Activated CD4-positive, CD25-positive, alpha-beta regulatory T cell (primary cell): Measurements from ENCODE around the gene CAMK1.

ENCODE experiments used
- DNase-seq, 4 experiments: peaks; one replicate each; lab custom pipeline; 2025; lab: John Stamatoyannopoulos, UW

CAMK1 gene

DNA sequence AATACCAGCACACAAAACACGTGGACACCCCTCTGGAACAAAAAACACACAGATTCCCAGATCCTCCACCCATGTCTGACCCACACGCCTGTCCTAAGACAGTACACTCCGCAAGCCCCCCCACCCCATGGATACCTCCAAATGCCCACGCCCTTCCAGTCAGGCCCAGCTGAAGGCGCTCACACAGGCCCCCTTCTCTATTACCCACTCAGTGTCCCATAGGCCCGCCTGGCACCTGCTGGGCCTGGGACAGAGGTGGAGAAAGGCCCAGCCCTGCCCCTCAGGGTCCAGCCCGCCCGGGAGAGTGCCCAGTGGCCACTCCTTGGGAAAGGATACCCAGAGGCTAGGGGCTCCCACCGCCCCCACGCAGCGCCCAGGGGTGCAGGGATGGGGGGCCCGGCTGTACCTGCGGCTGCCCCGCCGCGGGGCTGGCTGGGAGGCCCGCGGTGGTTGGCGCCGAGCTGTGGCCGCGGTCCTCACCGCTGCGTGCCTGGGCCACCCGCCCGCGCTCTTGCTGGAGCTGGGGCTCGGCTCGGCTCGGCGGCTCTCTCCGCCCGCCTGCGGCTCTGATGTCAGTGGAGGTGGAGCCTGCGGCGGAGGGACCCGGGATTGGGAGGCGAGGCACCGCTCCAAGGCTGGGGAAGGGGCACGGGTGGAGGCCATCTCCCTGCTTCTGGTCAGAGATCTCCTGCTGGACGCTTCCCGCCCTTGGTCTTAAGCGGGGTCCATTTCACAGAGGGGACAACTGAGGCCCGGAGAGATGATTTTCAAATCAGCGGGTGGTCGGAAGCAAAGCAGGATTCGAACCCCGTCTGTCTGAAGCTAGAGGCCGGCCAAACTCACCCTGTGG is at the start of gene CAMK1:
Gene CAMK1 (minus strand): TSS at position 522 of the 850 bp plus-strand sequence. CDS start 2,198 bp downstream, outside the sequence.
- peak; percentile 18 to 41 (median 22) for DNase-seq

DNA sequence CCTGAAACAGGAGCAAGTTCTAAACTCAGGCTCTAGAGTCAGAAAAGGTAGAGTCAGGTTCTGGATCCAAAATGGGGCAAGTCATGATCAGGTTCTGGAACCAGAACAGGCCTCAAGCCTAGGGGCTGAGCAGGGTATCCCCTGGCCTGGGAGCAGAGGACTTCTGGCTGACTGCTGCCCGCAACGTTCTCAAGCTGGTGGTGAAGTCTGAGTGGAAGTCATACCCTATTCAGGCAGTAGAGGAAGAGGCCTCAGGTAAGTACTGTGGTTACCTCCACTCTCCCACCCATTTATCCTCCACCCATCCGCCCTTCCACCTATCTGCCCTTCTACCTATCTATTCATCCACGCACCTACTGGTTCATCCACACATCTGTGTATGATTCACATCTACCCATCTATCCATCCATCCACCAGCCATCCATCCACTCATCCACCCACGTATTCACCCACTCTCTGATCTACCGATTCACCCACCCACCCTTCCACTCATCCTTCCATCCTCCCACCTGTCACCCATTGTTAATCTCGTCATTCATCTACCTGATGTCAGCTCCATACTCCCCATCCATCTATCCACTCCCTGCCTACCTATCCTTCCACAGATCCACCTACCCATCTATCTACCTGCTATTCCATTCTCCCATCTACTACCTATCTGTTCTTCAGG is 49.1 kb upstream of the CAMK1 start:
- no peak for DNase-seq

DNA sequence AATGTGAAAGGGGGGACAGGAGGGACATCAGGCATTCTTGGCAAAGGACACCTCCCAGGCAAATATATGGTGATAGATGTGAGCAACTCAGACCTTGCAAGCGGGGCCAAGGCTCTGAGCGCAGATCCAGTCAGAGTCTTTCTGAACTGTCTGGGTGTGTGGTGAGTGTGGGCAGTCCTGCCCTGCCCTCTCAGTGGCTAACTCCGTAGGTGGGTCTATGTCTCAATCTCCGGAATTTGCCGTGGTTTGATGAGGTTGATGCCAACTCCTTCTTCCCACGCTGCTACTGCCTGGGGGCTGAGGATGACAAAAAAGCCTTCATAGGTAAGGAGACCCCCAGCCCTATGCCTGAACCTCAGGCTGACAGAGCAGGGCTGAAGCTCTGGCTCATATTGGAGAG is 47.7 kb upstream of the CAMK1 start:
- no peak for DNase-seq

DNA sequence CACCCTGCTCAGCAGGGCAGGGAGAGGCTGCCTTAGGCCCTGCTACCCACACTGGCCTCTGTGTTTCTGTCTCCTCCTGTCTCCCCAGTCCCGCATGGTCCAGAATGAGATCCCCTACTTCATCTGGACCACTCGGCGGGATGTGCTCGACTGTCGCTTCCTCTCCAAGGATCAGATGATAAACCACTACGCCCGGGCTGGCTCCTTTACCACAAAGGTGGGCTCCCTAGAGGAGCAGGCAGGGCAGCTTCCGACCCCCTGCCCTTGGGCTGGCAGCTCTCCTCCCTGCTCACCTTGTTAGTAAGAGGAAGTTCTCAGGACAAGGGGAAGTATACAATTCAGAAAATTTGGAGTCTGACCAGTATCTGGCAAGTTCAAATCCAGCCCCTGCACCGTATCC is 46.2 kb upstream of the CAMK1 start:
- no peak for DNase-seq

DNA sequence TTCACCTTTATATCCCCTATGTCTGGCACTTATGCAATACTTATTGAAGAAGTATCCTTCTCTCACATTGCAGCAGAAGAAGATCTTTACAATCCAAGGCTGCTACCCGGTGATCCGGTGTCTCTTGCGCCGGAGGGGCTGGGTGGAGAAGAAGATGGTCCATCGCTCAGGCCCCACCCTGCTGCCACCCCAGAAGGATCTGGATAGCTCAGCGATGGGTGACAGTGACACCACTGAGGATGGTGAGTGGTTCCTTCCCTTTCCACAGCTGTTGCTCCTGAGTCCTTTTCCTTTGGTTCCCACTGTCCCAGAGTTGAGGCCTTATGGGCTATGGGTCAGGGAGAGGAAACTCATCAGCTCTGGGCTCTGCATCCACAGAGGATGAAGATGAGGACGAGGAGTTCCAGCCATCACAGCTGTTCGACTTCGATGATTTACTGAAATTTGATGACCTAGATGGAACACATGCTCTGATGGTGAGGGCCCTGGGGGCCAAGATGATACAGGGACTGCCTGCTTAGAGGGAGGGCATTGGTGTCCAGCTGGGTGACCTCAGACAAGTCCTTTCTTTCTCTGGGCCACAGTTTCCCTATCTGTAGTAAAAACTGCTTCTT is 43.2 kb upstream of the CAMK1 start:
- no peak for DNase-seq

DNA sequence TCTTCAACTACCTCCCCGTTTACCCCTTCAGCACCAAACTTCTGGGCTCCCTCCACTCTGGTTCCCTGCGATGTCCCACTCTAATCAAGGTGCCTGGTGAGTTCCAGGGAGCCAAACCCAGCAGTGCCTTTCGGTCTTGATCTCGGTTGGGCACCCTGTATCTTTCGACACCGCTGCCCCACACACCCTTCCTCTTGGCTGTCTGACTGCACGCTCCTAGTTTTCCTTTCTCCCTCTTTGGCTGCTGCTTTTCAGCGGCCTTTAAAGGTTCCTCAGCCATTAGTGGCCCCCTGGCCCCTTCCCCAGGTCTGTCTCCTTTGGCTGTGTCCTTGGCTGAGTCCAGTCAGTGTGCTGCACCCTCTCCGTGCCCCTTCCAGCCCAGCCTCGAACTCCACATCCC is 41.1 kb upstream of the CAMK1 start:
- DNase-seq, result no peak

DNA sequence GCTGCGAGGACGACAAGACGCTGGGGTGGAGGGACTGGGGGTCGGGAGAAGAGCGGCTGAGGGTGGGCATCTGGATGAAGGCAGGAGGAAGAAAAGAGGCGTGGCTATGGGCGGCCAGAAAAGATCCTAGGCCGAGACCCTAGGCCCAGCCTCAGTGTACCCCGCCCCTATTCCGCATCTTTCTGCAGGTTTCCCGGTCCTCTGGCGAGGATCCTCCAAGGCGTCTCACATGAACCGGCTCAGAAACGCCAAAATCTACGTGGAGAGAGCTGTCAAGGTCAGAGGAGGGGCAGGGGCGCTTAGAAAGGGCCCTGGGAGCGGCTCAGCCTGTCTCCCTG is 40.7 kb upstream of the CAMK1 start:
- DNase-seq, result no peak

DNA sequence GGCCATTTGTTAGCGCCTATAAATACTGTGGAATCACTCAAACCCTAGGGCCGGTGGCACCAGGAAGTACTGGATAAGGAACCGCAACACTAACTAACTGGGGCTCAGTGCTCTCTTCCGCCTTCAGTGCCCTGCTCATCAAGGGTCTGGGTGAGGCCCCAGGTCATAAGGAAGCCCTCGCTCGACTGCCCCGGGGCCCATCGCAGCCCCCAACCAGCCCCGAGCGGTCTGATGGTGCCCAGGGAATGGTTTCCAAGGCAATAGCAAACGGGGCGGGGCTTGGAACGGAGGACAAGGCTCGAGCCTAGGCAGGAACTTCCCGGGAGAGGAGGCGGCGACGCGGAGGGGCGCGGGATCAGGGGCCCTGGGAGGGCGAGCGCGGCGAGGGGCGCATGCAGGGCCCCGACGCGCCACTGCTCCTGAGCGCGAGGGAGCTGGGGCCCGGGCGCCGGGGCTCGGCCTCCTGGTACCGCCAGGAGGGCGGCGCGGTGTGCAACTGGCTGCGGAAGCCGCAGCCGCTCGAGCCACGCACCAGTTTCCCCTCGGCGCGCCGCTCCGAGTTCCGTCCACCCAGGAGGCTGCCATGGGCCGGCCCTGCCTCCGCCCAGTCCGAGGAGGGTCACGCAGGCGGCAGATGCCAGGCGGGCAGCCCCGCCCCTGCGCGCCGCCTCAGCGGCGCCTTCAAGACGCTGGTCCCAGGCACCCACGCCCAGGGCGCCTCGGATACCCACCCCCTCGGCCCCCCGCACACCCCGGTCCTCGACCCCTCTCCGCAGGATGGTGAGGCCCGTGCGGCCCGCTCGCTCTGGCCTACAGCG is 40.1 kb upstream of the CAMK1 start, which contains the start of gene TTLL3:
Gene TTLL3 (plus strand): TSS at position 648 of the 818 bp plus-strand sequence. CDS start 400 bp downstream, outside the sequence.
- DNase-seq, result peak in 3 of 4 experiments; percentile 19 to 29 (median 29)

DNA sequence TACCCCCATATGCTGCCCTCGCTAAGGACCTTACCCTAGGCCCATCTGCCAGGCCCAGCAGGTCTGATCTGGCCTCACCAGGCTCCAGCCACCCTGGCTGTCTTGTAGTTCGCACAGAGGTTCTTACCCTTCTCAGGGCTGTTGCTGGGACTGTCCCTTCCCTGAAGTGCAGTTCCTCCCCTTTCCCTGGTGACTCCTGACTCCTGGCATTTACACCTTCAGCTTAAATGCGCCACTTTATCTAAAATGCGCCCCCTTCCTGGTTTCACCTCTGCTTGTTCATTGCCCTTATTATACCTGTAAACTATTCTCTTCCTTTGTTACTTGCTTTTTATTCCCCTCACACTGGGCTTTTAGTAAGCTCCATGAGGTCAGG is 39.5 kb upstream of the CAMK1 start:
- no peak for DNase-seq

DNA sequence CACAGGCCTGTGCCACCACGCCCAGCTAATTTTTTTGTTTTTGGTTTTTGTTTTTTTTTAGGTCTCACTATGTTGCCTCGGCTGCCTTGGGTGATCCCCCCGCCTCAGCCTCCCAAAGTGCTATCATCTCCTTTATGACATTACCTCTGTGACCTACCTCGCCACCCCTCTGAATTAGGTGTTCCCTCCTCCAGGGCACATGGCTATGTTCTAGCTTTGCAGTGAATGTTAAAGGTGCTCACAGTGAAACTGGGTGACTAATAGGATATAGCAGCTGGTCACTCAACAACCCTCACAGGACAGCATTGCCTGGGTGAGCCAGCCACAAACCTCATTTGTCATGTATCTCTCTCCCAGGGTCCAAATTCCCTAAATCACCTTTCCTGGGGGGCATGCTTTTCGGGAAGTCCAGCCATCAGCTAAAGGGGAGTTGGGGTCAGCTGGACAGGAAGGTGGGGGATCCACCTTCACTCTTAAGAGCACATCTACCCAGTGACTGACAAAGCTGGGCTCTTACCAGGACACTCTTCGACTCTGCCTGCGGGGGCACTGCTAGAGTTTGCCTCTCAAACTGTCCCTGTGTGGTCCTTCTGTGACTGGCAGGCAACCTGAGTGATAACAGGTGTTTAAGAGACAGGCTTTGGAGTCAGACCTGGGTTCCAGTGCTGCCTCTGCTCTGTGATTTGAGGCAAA is 38.7 kb upstream of the CAMK1 start:
- DNase-seq, result peak in 2 of 4 experiments; percentile 17 to 27

DNA sequence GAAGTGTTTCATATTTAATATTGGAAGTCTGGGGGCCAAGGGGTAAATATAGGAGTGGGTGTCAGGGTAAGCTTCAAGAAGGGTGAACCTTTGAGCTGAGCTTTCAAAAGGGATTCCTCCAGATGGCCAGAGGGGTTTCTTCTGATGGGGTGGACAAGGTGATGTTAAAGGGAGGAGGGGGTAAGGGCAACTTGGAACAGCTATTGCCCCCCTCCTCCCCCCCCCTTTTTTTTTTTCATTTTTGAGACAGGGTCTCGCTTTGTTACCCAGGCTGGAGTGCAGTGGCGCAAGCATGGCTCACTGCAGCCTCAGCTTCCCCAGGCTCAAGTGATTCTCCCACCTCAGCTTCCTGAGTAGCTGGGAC is 38.2 kb upstream of the CAMK1 start:
- DNase-seq, result no peak

DNA sequence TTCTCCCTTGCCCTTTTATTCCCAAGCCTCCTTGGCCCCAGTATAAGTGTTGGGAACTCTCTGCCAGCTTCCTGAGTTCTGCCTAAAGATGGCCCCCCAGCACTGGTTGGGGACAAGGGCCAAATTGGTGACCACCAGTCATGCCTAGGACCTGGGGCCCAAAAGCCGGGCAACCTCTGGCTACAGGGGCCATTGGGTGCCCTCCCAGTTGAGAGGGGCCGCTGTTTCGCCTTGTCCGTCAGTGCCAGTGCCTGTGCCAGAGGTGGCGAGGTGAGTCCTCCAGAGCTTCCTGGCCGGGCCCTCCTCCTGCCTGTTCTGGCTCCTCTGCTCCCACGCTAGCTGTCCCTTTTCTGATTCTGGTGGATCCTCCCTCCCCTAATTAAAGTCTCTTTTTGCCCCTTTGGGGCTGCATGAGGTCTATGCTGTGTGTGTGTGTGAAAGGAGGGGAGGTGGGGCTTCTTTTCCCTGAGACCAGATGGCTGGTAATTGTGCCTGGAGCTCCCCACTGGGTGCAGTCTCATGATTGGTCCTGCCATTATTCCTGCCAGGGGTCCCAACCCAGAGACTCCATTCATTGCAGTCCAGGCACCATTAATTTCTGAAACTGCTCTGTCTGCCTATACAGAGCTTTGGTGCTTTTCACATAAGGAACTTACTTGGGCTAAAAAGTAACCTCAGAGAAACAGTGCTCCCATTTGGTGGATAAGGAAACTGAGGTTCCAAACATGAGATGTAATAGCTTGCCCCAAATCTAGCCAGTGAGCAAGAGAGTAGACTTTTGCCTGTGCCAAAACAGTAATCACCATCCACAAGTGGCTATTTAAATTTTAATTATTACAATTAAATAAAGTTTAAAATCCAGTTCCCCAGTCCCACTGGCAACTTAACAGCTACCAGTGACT is 37.2 kb upstream of the CAMK1 start:
- no peak for DNase-seq

DNA sequence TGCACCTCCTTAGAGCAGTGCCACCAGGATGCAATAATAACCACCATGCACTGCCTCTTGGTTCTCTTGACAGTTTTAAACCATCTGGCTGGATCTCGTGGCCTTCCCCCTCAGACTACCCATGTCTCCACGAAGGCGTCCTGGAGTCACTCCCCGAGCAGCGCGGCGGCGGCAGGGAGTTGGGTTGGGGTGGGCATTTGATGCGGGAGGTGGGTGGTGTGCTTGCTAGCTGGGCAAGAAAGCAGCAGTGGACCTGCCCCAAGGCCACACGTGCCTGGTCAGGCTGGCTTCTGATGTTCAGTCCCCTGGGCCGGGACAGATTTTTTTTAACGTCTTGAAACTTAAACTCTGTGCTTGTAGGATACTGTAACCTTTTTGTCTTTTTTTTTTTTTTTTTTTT is 36.4 kb upstream of the CAMK1 start:
- no peak for DNase-seq

DNA sequence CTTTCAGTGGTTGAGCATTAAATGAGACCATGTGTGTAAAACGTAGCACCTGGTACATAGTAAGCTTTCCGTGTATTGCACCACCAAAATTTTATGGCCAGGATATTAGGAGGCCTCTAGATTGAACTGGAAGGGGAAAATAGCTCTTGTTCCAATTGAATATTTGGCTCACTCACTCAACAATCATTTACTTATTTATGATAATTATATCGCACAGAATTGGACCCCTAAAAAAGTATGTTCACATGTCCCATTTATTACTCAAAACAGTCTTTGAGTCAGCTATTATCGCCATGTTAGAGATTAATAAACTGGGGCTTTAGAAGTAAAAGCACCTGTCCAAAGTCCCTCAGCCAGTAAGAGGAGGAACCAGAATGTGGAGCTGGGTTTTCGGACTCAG is 35.2 kb upstream of the CAMK1 start:
- DNase-seq, result no peak

DNA sequence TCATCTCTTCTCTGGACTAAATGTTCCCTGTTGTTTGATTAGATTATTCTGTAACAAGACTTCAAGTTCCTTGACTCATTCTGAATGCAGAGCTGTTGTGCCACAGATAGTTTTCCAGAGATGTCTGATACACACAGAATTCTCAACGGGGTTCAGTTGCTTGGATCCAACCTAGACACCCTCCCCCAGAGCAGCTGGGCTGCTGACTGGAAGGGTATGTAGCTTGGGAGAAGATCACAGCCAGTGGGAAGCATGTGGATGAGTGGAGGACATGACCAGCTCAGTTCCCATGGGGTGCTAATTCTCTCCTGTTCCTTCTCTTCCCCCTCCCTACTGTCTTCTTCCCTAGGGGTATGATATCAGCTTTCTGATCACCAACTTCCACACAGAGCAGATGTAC is 33.7 kb upstream of the CAMK1 start:
- no peak for DNase-seq

DNA sequence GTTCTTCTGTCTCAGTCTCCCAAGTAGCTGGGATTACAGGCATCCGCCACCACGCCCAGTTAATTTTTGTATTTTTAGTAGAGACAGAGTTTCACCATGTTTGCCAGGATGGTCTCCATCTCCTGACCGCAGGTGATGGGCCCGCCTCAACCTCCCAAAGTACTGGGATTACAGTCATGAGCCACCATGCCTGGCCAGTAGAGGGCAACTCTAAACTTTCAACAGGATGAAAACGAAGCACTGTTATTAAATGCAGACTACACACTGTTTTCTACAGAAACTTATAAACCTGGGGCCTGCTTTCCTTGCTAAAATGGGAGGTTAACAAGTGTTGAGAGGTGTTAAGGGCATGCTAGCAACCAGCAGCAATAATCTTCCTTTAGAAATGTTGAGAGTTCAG is 30.8 kb upstream of the CAMK1 start:
- no peak for DNase-seq

DNA sequence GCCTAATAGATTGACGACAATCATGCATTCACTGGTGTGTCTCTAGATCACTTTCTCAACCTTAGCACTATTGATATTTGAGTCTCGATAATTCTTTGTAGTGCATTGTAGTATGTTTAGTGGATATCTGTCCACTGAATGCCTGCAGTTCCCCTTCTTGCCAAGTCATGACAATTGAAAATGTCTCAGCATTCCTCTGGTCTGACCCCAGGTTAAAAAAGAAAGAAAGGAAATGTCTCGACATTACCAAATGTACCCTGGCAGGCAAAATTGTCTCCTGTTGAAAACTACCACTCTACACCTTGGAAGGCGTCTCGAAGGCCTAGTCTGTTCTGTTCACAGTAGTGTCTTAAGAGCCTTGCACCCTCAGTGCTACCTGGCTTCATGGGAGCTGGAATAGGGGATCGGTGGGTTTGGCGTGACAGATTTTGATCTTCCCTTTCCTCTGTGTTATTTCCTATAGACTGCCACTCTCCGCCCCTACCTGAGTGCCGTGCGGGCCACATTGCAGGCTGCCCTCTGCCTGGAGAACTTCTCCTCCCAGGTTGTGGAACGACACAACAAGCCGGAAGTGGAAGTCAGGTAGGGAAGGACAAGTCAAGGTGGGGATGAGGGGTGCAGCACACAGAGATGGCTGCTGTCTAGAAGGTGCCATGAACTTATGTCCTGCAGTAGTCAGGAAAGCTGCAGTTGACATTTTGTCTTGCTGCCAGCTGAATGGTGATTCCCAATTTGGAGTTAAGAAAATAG is 27.6 kb upstream of the CAMK1 start:
- DNase-seq, result no peak

DNA sequence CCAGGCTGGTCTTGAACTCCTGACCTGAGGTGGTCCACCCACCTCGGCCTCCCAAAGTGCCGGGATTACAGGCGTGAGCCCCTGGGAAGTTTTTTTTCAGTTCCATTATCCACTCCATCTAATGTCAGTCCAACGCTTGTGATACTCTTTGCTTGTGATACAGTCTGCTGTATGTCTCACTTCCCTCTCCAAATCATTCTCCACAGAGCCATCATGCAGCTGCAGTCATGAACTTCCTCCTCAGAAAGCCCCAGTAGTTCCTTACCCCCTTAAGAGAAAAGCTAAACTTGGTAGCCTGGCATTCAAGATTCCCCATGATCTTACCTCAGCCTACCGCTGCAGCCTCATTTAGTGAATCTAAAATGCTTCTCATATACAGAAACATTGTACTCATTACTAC is 25.5 kb upstream of the CAMK1 start:
- no peak for DNase-seq

DNA sequence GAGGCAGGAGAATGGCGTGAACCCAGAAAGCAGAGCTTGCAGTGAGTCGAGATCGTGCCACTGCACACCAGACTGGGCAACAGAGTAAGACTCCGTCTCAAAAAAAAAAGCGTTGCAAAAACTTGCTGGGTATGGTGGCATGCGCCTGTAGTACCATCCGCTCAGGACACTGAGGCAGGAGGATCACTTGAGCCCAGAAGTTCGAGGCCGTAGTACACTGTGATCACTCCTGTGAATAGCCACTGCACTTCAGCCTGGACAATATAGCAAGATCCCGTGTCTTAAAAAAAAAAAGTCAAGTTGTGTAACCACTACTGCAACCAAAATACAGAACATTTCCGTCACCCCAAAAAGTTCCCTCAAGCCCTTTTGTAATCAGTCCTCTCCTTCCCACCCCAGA is 24.7 kb upstream of the CAMK1 start:
- DNase-seq, result no peak
